ENCODE data around the gene TMC8.

TMC8 gene

GRCh38 chr17:78183916-78184315, 53.3 kb downstream of the TMC8 start:
- DNase-seq = no peak

- DNase-seq = no peak
Measured at GRCh38 chr17:78184351-78184750, 53.8 kb downstream of the TMC8 start.

- no peak for DNase-seq
Measured at GRCh38 chr17:78184868-78185267, 54.3 kb downstream of the TMC8 start.

GRCh38 chr17:78185981-78186691, 55.6 kb downstream of the TMC8 start:
- no peak for DNase-seq

GRCh38 chr17:78186692-78187595, 56.4 kb downstream of the TMC8 start, which contains the start of the genes AFMID and TK1:
Gene AFMID (plus strand): TSS chr17:78187362. CDS start chr17:78187371, 9 bp downstream.
Gene TK1 (minus strand): TSS chr17:78187052. CDS start chr17:78186994, 58 bp downstream.
- DNase-seq = peak; percentile 79
